ENCODE data around the gene SDHC. TPM values are rescaled to one million over a fixed set of nuclear protein-coding genes. Genes with fewer than 3 reads are reported as not detected.

The SDHC gene, protein sequence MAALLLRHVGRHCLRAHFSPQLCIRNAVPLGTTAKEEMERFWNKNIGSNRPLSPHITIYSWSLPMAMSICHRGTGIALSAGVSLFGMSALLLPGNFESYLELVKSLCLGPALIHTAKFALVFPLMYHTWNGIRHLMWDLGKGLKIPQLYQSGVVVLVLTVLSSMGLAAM
- total RNA-seq = 40.2 and 58.0 TPM in 2 replicates

DNA sequence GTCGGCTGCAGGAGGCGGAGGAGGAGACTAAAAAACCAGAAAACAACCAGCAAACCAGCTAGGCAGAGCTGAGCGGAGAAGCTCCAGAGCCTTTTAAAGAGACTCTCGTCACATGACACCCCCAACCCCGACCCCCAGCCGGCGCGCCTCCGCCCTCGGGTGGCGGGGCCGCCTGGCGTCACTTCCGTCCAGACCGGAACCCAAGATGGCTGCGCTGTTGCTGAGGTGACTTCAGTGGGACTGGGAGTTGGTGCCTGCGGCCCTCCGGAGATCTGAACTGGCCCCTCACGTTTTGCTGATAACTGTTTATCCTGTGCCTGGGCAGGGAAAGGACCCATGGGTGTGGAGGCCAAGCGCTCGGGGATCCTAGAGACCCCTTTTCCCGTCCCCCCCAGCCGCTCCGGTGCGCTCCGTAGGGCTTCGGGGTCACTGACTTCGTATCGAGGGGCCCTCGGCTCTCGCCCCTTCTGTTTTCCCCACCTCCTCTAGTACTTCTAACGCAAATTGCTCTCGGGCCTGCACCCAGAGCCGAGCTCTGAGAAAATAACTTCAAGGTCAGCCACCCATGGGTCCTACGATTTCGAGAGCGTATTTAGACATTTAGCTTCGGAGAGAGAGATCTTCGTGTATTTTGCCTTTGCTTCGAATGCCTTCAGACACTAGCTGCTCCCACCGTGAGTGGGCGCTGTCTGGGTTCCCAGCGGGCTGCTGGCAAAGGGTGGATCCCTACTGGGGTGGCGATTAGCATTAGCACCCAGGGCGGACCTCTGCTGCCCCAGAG, at the start of gene SDHC:
TSS of gene SDHC (plus strand) at position 181 of the 781 bp plus-strand sequence. CDS start at position 206, 25 bp downstream.

DNA sequence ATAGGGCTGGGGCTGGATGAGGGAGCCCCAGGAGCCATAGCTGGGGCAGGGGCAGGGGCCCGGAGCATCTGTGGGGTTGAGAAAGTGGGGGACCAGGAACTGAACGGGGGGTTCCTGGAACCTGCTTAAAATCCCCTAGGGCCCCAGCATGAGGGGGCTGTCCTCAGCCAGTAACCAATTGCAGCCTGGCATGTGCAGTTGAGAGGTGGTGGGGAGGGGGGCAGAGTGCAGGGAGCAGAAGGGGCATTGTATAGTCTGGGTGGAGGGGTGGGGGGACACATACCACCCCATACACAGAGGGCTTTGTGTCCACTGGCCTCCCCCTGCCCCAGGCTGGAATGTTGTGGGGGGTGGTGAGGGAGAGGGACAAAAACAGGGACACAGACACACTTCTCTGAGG, 4.3 kb upstream of the SDHC start, which contains the start of gene MPZ:
TSS of gene MPZ (minus strand) at position 101 of the 400 bp plus-strand sequence. CDS start at position 38, 63 bp downstream.

DNA sequence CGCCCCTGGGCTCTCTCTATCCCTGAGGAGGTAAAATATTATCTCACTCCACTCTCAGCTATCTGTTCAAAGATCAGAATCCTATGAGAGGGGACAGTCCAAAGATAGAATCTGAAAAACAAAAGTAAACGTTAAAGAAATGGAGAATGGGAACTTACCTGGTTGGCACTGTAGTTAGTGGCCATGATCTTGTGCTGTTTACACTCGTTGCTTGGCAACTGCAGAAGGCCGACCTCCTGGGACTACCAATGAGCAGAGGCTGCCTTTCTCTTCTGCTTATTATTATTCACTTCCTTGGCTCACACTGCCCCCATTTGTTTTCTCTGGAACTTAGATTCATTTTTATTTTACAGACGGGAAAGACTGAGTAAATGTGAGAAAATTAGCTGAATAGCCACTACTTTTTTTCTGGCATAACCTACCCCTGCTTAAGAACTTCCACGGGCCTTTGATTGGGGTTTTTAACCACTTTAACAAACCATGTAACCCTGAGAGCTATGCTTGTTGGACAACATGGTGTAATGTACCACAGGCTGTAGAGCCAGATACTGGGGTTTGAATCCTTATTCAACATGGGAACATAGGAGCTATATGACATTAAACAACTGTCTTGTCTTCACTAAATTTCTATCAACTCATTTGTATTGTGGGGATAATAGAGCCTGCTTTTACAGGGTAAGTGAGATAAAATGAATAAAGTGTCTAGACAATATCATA, 53.7 kb downstream of the SDHC start, which contains the start of gene CFAP126:
TSS of gene CFAP126 (minus strand) at position 193 of the 717 bp plus-strand sequence. CDS start at position 185, 8 bp downstream.

Other genes starting within 250 kb of the SDHC start
- 0.13 and 0.20 TPM in 2 replicates for gene ARHGAP30, start 244.5 kb upstream of the SDHC start, total RNA-seq
- 0.47 and 0.54 TPM in 2 replicates for gene NECTIN4, start 224.8 kb upstream of the SDHC start, total RNA-seq
- 1.1 and 2.6 TPM in 2 replicates for gene KLHDC9, start 216.0 kb upstream of the SDHC start, total RNA-seq
- 63.7 and 71.8 TPM in 2 replicates for gene PFDN2, start 196.3 kb upstream of the SDHC start, total RNA-seq
- gene NIT1, start 196.3 kb upstream of the SDHC start, total RNA-seq = 20.9 and 27.4 TPM in 2 replicates
- 19.4 and 31.8 TPM in 2 replicates for gene DEDD, start 181.7 kb upstream of the SDHC start, total RNA-seq
- gene UFC1, start 160.4 kb upstream of the SDHC start, total RNA-seq = 72.6 and 84.7 TPM in 2 replicates
- gene USP21, start 154.9 kb upstream of the SDHC start, total RNA-seq = 5.7 and 7.1 TPM in 2 replicates
- gene PPOX, start 148.0 kb upstream of the SDHC start, total RNA-seq = 10.7 and 12.0 TPM in 2 replicates
- gene B4GALT3, start 136.9 kb upstream of the SDHC start, total RNA-seq = 30.5 and 39.7 TPM in 2 replicates
- 26.7 and 28.6 TPM in 2 replicates for gene ADAMTS4, start 115.3 kb upstream of the SDHC start, total RNA-seq
- gene NDUFS2, start 112.0 kb upstream of the SDHC start, total RNA-seq = 102 and 119 TPM in 2 replicates
- not detected in 2 replicates for gene FCER1G, start 99.1 kb upstream of the SDHC start, total RNA-seq
- not detected in 2 replicates for gene APOA2, start 90.8 kb upstream of the SDHC start, total RNA-seq
- 21.1 and 22.1 TPM in 2 replicates for gene TOMM40L, start 88.3 kb upstream of the SDHC start, total RNA-seq
- not detected in 2 replicates for gene NR1I3, start 76.2 kb upstream of the SDHC start, total RNA-seq
- not detected in 2 replicates for gene PCP4L1, start 55.6 kb upstream of the SDHC start, total RNA-seq
- 1.8 and 2.1 TPM in 2 replicates for gene MPZ, start 4.4 kb upstream of the SDHC start, total RNA-seq
- not detected in 2 replicates for gene CFAP126, start 53.5 kb downstream of the SDHC start, total RNA-seq
- 0.20 and 1.7 TPM in 2 replicates for gene FCGR2A, start 191.1 kb downstream of the SDHC start, total RNA-seq
- gene HSPA6, start 210.2 kb downstream of the SDHC start, total RNA-seq = 0.20 TPM in 1 of 2 replicates, not detected in the other
- not detected in 2 replicates for gene FCGR3A, start 235.4 kb downstream of the SDHC start, total RNA-seq

Measured in mammary microvascular endothelial cell (primary cell).